Keratinocyte (primary cell): ENCODE results near the gene SIN3B. TPM values are rescaled to one million over a fixed set of nuclear protein-coding genes. Genes with fewer than 3 reads are reported as not detected.

Source experiments
- DNase-seq: peaks from one replicate; pipeline ENCODE4 v3.0.0-alpha.2; 2011; ENCODE audit warnings: low read depth, missing footprints, low spot score
- FAIRE-seq: peaks from 2 replicates; lab custom pipeline; 2011; peaks lifted over from hg19 to GRCh38; lab: Jason Lieb, UNC
- H2AFZ ChIP-seq: 2 replicates; pipeline ENCODE4 v1.6.0; 2012; ENCODE audit warnings: low read length, control low read depth, inconsistent platforms; ENCODE audit not compliant: control insufficient read depth
- H3K27ac ChIP-seq: 2 replicates; pipeline ENCODE4 v1.5.1; 2011; ENCODE audit warnings: low read length; ENCODE audit not compliant: control insufficient read depth, insufficient read depth
- H3K27me3 ChIP-seq: 3 replicates; pipeline ENCODE4 v1.6.0; 2011; ENCODE audit warnings: low read length; ENCODE audit not compliant: control insufficient read depth, insufficient read depth; ENCODE audit errors: extremely low read depth
- H3K36me3 ChIP-seq, 2 experiments: 2 replicates in 1 of 2; 3 replicates in 1 of 2; pipeline ENCODE4 v1.5.1; 2011; ENCODE audit warnings: low read length in 2 of 2, mild to moderate bottlenecking in 1 of 2; ENCODE audit not compliant: control insufficient read depth in 2 of 2, insufficient read depth in 2 of 2; ENCODE audit errors: extremely low read depth in 1 of 2
- H3K4me1 ChIP-seq: 3 replicates; pipeline ENCODE4 v1.5.1; 2011; ENCODE audit warnings: low read length; ENCODE audit not compliant: control insufficient read depth, insufficient read depth; ENCODE audit errors: extremely low read depth
- H3K4me2 ChIP-seq: 3 replicates; pipeline ENCODE4 v1.6.0; 2011; ENCODE audit warnings: low read depth, low read length; ENCODE audit not compliant: control insufficient read depth, insufficient read depth; ENCODE audit errors: extremely low read depth
- H3K4me3 ChIP-seq, 3 experiments: fragments of 200-600 bp in 1 of 3; sonication (generic) in 1 of 3; 2 replicates in 2 of 3; 3 replicates in 1 of 3; pipeline ENCODE4 v1.5.1; 2011 to 2016; ENCODE audit warnings: low read length in 3 of 3, mild to moderate bottlenecking in 3 of 3, control low read depth in 2 of 3, inconsistent platforms in 1 of 3, low read depth in 1 of 3, mixed read lengths in 1 of 3, mixed run types in 1 of 3, moderate library complexity in 1 of 3; ENCODE audit not compliant: control insufficient read depth in 2 of 3, insufficient read depth in 2 of 3; ENCODE audit errors: extremely low read depth in 1 of 3
- H3K79me2 ChIP-seq: 2 replicates; pipeline ENCODE4 v1.6.0; 2012; ENCODE audit warnings: low read length; ENCODE audit not compliant: control insufficient read depth, insufficient read depth
- H3K9ac ChIP-seq: 3 replicates; pipeline ENCODE4 v1.6.0; 2011; ENCODE audit warnings: low read length; ENCODE audit not compliant: control insufficient read depth, insufficient read depth; ENCODE audit errors: extremely low read depth
- H3K9me1 ChIP-seq: 3 replicates; pipeline ENCODE4 v1.6.0; 2011; ENCODE audit warnings: low read length; ENCODE audit not compliant: control insufficient read depth, insufficient read depth; ENCODE audit errors: extremely low read depth
- H3K9me3 ChIP-seq: 2 replicates; pipeline ENCODE4 v1.5.1; 2012; ENCODE audit warnings: low read depth, low read length; ENCODE audit not compliant: control insufficient read depth
- H4K20me1 ChIP-seq: 3 replicates; pipeline ENCODE4 v1.6.0; 2011; ENCODE audit warnings: low read length; ENCODE audit not compliant: control insufficient read depth, insufficient read depth; ENCODE audit errors: extremely low read depth
- CTCF ChIP-seq, 3 experiments: IDR thresholded peaks in 1 of 3; conservative IDR thresholded peaks in 1 of 3; optimal IDR thresholded peaks in 1 of 3; 2 replicates in 2 of 3; 3 replicates in 1 of 3; pipeline versions ENCODE3 to v1.5.1; 2011; ENCODE audit warnings: low read length in 3 of 3, mild to moderate bottlenecking in 3 of 3, moderate library complexity in 2 of 3, control low read depth in 1 of 3, inconsistent platforms in 1 of 3; ENCODE audit not compliant: insufficient read depth in 2 of 3; ENCODE audit errors: extremely low read depth in 1 of 3
- EZH2 ChIP-seq: IDR thresholded peaks from one replicate; pipeline ENCODE4 v1.6.1; 2012; ENCODE audit warnings: inconsistent platforms, mild to moderate bottlenecking, low read length, moderate library complexity
- dilution Hi-C: fragments of 300-500 bp; cut with MboI; formaldehyde crosslinking; loops from one replicate; pipeline ENCODE4 v1.7.0; 2020; ENCODE audit warnings: low sequenced_read_pairs; ENCODE audit not compliant: extremely low pct_ligation_motif_present
- polyA plus RNA-seq, 5 experiments: library from polyadenylated mRNA; depleted of rRNA in 3 of 5; stranded (reverse) in 3 of 5; stranded (forward) in 1 of 5; unstranded in 1 of 5; fragments of >200 nt; gene quantifications; 1 replicate in 1 of 5; 2 replicates in 3 of 5; 3 replicates in 1 of 5; pipeline versions ENCODE4 v1.2.1 to v1.2.3, GENCODE V29; 2011 to 2012; ENCODE audit warnings: missing spikeins in 2 of 5, low read depth in 1 of 5, low replicate concordance in 1 of 5

The SIN3B gene
- polyA plus RNA-seq, 1 donor (not counting 4 experiments of a cell fraction or from before 2014, with no cell fraction given) = 30.9 TPM

DNA sequence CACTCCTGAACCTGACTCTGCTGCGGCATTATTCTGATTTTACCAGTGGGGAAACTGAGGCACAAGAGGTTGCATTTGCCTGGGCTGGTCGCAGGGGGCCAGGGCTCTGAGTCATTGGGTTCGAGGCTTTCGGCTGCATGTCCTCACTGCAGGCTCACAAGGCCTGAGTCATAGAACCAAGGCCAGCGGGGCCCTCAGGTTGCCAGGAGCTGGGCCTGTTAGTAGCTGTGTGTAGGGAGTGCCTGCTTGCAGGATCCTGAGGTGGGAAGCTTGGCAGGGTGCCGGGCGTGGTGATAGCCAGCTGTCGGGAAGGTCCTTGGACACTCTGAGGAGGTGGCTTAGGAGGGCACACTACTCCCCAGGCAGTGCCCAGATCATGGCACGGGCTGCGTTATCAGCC is 38.0 kb downstream of the SIN3B start:
- Histone ChIP-seq H3K4me3 (no peak overlapping the region), H3K27ac (no peak overlapping the region), H3K27me3 (no peaks in the 10 kb centered on the region), H3K4me1 (no peaks in the 10 kb centered on the region), H3K9me1 (no peaks in the 10 kb centered on the region), H3K36me3 (peaks cover 31 to 38% of the 10 kb centered on the region in 2 experiments), H4K20me1 (no peaks in the 10 kb centered on the region), H3K9me3 (no peaks in the 10 kb centered on the region), H3K9ac (no peak overlapping the region), H3K4me2 (no peak overlapping the region), H2AFZ (no peak overlapping the region), H3K79me2 (peaks cover 4% of the 10 kb centered on the region)
- TF ChIP-seq CTCF (optimal IDR thresholded peaks at IDR 0.05 in 1 of 3, IDR thresholded peaks at IDR 0.05 in 1 of 3, conservative IDR thresholded peaks at IDR 0.05 in 1 of 3; ENCODE audit: extremely low read depth in 1 of 3, insufficient read depth in 2 of 3, low read length in 3 of 3) = no peak
- no peak for TF ChIP-seq EZH2
- dilution Hi-C loops = no loop called here
- FAIRE-seq (no peak), DNase-seq (no peak)

DNA sequence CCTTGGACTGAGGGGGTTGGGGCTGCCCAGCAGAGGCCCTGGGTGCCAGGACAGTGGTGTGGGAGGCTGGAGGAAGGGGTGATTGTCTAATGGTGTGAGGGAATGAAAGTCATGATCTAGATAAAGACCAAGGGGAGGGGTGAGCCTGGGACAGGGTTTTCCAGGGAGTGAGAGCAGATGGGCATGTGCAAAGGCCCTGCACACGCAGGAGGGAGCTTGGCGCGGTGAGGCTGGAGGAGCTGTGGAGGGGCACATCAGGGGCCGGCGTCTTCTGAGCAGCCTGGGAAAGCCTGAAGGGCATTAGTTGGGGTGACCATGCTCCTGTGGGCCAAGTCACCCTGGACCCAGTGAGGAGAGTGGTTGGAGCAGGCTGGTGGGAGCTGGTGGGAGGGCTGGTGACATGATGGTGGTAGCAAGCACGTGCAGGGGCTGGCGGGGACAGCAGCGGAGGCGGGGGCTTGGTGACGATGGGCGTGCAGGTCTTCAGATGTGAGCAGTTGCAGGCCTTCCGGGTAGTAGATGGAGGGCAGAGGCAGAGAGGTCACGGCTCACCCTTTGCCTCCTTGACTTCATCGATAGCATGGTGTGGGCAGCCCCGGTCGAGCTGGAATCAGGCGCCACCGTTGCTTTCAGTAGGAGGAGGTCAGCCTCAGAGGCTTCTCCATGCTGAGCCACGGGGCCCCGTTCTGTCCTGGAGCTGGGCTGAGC is 39.4 kb downstream of the SIN3B start:
- H2AFZ ChIP-seq = no peak overlapping the region
- H3K4me1 ChIP-seq = no peaks in the 10 kb centered on the region
- FAIRE-seq = no peak
- no peaks in the 10 kb centered on the region for H3K27me3 ChIP-seq
- dilution Hi-C loops = no loop called here
- H4K20me1 ChIP-seq = no peaks in the 10 kb centered on the region
- H3K9me3 ChIP-seq = no peaks in the 10 kb centered on the region
- no peak overlapping the region for H3K4me3 ChIP-seq
- peaks cover 34 to 35% of the 10 kb centered on the region in 2 experiments for H3K36me3 ChIP-seq
- no peaks in the 10 kb centered on the region for H3K9me1 ChIP-seq
- TF ChIP-seq EZH2 (no peak), CTCF (optimal IDR thresholded peaks at IDR 0.05 in 1 of 3, IDR thresholded peaks at IDR 0.05 in 1 of 3, conservative IDR thresholded peaks at IDR 0.05 in 1 of 3; ENCODE audit: extremely low read depth in 1 of 3, insufficient read depth in 2 of 3, low read length in 3 of 3) (no peak)
- H3K79me2 ChIP-seq = peaks cover 12% of the 10 kb centered on the region
- no peak for DNase-seq
- H3K9ac ChIP-seq = no peak overlapping the region
- H3K4me2 ChIP-seq = no peak overlapping the region
- H3K27ac ChIP-seq = no peak overlapping the region
